ENCODE measurements around the gene SUSD2.

DNA sequence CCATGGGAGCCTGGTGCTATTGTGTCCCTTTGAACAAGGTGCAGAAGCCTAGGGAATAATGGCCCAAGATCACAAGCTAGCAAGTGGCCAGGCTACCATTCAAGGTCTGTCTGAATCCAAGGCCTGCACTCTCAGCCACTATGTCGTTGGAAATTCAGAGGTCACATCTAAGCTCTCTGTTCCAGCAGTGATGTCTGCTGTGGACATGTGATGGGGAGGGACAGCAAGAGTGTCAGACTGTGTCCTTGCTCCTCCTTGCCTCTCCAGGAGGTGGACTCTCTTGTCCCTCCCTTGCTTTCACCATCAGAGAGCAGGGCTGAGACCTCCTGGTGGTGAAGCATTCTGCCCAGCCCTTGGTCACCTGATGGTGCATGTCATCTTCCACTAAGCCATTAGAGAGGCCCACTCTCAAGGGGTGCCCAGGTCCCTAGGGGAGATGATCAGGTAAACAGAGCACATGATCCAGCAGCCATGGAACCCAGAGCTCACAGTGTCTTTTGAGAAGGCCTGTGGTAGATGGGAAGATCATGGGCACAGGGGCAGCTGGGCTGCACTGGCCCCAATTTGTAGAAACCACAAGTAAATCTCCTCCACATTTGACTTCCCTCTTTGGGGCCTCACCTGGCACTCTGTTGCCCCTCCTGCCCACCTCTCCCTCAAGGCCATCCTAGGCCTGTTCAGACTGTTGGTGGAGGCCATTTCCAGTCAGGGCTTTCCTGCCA, 37.1 kb upstream of the SUSD2 start:
- TF ChIP-seq, protein P1, sequence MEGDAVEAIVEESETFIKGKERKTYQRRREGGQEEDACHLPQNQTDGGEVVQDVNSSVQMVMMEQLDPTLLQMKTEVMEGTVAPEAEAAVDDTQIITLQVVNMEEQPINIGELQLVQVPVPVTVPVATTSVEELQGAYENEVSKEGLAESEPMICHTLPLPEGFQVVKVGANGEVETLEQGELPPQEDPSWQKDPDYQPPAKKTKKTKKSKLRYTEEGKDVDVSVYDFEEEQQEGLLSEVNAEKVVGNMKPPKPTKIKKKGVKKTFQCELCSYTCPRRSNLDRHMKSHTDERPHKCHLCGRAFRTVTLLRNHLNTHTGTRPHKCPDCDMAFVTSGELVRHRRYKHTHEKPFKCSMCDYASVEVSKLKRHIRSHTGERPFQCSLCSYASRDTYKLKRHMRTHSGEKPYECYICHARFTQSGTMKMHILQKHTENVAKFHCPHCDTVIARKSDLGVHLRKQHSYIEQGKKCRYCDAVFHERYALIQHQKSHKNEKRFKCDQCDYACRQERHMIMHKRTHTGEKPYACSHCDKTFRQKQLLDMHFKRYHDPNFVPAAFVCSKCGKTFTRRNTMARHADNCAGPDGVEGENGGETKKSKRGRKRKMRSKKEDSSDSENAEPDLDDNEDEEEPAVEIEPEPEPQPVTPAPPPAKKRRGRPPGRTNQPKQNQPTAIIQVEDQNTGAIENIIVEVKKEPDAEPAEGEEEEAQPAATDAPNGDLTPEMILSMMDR (IDR thresholded peaks at IDR 0.05; ENCODE audit: borderline replicate concordance, extremely low read depth, low read length, poor library complexity, severe bottlenecking) = no peak
- TF ChIP-seq EZH2 (IDR thresholded peaks at IDR 0.05; ENCODE audit: borderline replicate concordance, low read depth, low read length, severe bottlenecking) = no peak

Measured in DND-41 (cell line).